H1 (cell line): Measurements from ENCODE around the gene UBB. TPM values are rescaled to one million over a fixed set of nuclear protein-coding genes. Genes with fewer than 3 reads are reported as not detected.

Experiments
- ASH2L ChIP-seq: fragments of 200-600, 300-600 bp; sonication (generic); IDR thresholded peaks from one replicate; pipeline ENCODE4 v1.7.1; 2017; ENCODE audit warnings: low read length
- CHD2 ChIP-seq: IDR thresholded peaks from 2 replicates; pipeline ENCODE4 v1.6.1; 2012; ENCODE audit warnings: low read length, improper control_type of control experiment
- CTBP2 ChIP-seq: IDR thresholded peaks from 2 replicates; pipeline ENCODE4 v1.7.0; 2011; ENCODE audit warnings: borderline replicate concordance, mild to moderate bottlenecking, moderate library complexity, mixed read lengths, low read length; ENCODE audit not compliant: insufficient read depth, insufficient read length
- EZH2 ChIP-seq: fragments of 200-600 bp; sonication (generic); IDR thresholded peaks from 2 replicates; pipeline ENCODE4 v1.7.1; 2012; ENCODE audit warnings: low read depth, mild to moderate bottlenecking, moderate library complexity, low read length, inconsistent platforms; ENCODE audit not compliant: severe bottlenecking
- KDM1A ChIP-seq: fragments of 200-600, 300-600 bp; sonication (generic); IDR thresholded peaks from 2 replicates; pipeline ENCODE4 v1.7.1; 2016; ENCODE audit warnings: mild to moderate bottlenecking, low read length, borderline replicate concordance
- RFX5 ChIP-seq: IDR thresholded peaks from 2 replicates; pipeline ENCODE4 v1.6.1; 2011; ENCODE audit warnings: low read depth, low read length, improper control_type of control experiment, borderline replicate concordance
- SP1 ChIP-seq: IDR thresholded peaks from 2 replicates; pipeline ENCODE4 v1.6.1; 2011; ENCODE audit warnings: low read depth, low read length
- YY1 ChIP-seq: IDR thresholded peaks from 2 replicates; pipeline ENCODE4 v1.6.1; 2011; ENCODE audit warnings: low read depth, mild to moderate bottlenecking, low read length
- polyA plus RNA-seq, 7 experiments: library from polyadenylated mRNA; depleted of rRNA in 3 of 7; stranded (reverse) in 5 of 7; unstranded in 2 of 7; fragments of >200 nt in 5 of 7; fragments of 200-250 nt in 2 of 7; gene quantifications; 1 replicate in 5 of 7; 2 replicates in 1 of 7; 4 replicates in 1 of 7; pipeline versions ENCODE4 v1.2.1 to v1.2.3, GENCODE V29; 2011 to 2013; ENCODE audit warnings: missing spikeins in 2 of 7, mixed read lengths in 2 of 7
- total RNA-seq: library from RNA; stranded (reverse); fragmentation: NEBNext Ultra II Directional; extraction: Animal tissue kit (Norgen Biotek cat#: 25700); gene quantifications from 2 replicates; pipeline ENCODE4 v1.2.1, GENCODE V29; 2021
- TF ChIP-seq, protein P1 (sequence below): fragments of 300-600 bp; sonication (generic); IDR thresholded peaks from 2 replicates; pipeline ENCODE4 v1.7.1; 2012; ENCODE audit warnings: low read length, moderate library complexity, mild to moderate bottlenecking, inconsistent platforms; ENCODE audit not compliant: insufficient replicate concordance

Gene UBB
- total and polyA plus RNA-seq, 2 of the 8 experiments (the other 6 are each of a cell fraction or from before 2014, with no cell fraction given) = 1,597 to 1,605 TPM

DNA sequence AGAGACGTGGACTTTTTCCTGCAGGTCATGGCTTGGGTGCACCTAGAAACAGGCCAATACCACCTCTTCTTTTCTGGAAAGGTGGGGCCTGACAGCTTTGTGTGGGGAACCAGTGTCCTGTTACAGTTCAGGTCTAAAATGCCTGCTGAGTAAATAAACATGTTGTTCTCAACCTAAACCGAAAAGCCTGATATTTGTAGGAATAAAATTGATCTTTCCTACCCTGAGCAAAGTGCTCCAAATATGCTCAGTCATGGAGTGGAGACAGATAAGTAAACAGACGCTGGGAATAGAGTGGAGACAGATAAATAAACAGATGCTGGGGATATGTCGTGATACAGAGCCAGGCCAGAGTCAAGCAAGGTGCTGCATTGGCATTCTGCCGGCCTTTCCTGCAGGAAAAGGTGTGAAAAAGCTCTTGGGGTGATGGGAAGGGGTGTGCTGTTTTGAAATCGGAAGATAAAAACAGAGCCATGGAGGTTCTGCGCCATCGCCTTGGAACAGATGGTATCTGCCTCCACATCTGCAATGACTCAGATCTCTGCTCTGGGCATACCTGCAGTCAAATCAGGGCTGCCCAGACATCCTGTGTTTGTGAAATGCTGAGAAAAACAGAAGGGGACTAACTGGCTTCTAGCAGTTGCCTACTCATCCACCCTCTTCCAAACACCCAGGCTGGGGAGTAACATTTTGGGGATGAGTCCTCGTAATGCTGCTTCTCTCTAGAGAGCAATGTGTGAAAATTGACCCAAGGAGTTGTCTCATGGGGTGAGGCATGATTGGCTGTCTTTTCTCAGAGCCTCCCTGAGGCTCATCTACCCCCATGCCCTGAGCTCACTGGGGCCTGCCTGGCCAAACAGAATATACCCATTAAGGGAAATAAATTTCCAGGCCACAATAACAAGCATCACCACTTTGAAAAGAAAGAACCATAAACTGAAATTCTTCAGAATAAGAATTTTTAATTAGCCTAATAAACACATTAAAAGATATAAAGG lies 17.7 kb downstream of the UBB start (continued):
- TF ChIP-seq EZH2 (no peak), ASH2L (no peak), SP1 (no peak), CTBP2 (no peak), CHD2 (no peak), KDM1A (no peak), YY1 (no peak), RFX5 (no peak)
- TF ChIP-seq, protein P1, sequence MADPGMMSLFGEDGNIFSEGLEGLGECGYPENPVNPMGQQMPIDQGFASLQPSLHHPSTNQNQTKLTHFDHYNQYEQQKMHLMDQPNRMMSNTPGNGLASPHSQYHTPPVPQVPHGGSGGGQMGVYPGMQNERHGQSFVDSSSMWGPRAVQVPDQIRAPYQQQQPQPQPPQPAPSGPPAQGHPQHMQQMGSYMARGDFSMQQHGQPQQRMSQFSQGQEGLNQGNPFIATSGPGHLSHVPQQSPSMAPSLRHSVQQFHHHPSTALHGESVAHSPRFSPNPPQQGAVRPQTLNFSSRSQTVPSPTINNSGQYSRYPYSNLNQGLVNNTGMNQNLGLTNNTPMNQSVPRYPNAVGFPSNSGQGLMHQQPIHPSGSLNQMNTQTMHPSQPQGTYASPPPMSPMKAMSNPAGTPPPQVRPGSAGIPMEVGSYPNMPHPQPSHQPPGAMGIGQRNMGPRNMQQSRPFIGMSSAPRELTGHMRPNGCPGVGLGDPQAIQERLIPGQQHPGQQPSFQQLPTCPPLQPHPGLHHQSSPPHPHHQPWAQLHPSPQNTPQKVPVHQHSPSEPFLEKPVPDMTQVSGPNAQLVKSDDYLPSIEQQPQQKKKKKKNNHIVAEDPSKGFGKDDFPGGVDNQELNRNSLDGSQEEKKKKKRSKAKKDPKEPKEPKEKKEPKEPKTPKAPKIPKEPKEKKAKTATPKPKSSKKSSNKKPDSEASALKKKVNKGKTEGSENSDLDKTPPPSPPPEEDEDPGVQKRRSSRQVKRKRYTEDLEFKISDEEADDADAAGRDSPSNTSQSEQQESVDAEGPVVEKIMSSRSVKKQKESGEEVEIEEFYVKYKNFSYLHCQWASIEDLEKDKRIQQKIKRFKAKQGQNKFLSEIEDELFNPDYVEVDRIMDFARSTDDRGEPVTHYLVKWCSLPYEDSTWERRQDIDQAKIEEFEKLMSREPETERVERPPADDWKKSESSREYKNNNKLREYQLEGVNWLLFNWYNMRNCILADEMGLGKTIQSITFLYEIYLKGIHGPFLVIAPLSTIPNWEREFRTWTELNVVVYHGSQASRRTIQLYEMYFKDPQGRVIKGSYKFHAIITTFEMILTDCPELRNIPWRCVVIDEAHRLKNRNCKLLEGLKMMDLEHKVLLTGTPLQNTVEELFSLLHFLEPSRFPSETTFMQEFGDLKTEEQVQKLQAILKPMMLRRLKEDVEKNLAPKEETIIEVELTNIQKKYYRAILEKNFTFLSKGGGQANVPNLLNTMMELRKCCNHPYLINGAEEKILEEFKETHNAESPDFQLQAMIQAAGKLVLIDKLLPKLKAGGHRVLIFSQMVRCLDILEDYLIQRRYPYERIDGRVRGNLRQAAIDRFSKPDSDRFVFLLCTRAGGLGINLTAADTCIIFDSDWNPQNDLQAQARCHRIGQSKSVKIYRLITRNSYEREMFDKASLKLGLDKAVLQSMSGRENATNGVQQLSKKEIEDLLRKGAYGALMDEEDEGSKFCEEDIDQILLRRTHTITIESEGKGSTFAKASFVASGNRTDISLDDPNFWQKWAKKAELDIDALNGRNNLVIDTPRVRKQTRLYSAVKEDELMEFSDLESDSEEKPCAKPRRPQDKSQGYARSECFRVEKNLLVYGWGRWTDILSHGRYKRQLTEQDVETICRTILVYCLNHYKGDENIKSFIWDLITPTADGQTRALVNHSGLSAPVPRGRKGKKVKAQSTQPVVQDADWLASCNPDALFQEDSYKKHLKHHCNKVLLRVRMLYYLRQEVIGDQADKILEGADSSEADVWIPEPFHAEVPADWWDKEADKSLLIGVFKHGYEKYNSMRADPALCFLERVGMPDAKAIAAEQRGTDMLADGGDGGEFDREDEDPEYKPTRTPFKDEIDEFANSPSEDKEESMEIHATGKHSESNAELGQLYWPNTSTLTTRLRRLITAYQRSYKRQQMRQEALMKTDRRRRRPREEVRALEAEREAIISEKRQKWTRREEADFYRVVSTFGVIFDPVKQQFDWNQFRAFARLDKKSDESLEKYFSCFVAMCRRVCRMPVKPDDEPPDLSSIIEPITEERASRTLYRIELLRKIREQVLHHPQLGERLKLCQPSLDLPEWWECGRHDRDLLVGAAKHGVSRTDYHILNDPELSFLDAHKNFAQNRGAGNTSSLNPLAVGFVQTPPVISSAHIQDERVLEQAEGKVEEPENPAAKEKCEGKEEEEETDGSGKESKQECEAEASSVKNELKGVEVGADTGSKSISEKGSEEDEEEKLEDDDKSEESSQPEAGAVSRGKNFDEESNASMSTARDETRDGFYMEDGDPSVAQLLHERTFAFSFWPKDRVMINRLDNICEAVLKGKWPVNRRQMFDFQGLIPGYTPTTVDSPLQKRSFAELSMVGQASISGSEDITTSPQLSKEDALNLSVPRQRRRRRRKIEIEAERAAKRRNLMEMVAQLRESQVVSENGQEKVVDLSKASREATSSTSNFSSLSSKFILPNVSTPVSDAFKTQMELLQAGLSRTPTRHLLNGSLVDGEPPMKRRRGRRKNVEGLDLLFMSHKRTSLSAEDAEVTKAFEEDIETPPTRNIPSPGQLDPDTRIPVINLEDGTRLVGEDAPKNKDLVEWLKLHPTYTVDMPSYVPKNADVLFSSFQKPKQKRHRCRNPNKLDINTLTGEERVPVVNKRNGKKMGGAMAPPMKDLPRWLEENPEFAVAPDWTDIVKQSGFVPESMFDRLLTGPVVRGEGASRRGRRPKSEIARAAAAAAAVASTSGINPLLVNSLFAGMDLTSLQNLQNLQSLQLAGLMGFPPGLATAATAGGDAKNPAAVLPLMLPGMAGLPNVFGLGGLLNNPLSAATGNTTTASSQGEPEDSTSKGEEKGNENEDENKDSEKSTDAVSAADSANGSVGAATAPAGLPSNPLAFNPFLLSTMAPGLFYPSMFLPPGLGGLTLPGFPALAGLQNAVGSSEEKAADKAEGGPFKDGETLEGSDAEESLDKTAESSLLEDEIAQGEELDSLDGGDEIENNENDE = no peak
